Trophoblast cell (in vitro differentiated cells and primary cell): ENCODE measurements around the gene TFIP11. TPM values are rescaled to one million over a fixed set of nuclear protein-coding genes. Genes with fewer than 3 reads are reported as not detected.

ENCODE experiments used
- DNase-seq, 2 donors: peaks; one replicate each; pipeline ENCODE4 v3.0.0-alpha.2; 2016
- H2AFZ ChIP-seq: 2 replicates; pipeline ENCODE4 v1.6.1; 2013; ENCODE audit warnings: low read length, moderate library complexity, mild to moderate bottlenecking; ENCODE audit not compliant: insufficient read depth, poor library complexity
- H2AK5ac ChIP-seq: 2 replicates; pipeline ENCODE4 v1.6.1; 2013; ENCODE audit warnings: mild to moderate bottlenecking, low read length
- H2BK120ac ChIP-seq: 2 replicates; pipeline ENCODE4 v1.6.1; 2013; ENCODE audit warnings: low read length, mild to moderate bottlenecking, moderate library complexity; ENCODE audit not compliant: insufficient read depth, poor library complexity
- H2BK12ac ChIP-seq: 2 replicates; pipeline ENCODE4 v1.6.1; 2013; ENCODE audit warnings: mild to moderate bottlenecking, low read length, moderate library complexity
- H2BK5ac ChIP-seq: 2 replicates; pipeline ENCODE4 v1.6.1; 2013; ENCODE audit warnings: low read length, low read depth, moderate library complexity, mild to moderate bottlenecking; ENCODE audit not compliant: poor library complexity
- H3K14ac ChIP-seq: 2 replicates; pipeline ENCODE4 v1.6.1; 2013; ENCODE audit warnings: mild to moderate bottlenecking, low read length
- H3K18ac ChIP-seq: 2 replicates; pipeline ENCODE4 v1.6.1; 2013; ENCODE audit warnings: mild to moderate bottlenecking, low read length
- H3K23ac ChIP-seq: 2 replicates; pipeline ENCODE4 v1.6.1; 2013; ENCODE audit warnings: low read length
- H3K27ac ChIP-seq: 2 replicates; pipeline ENCODE4 v1.5.1; 2013; ENCODE audit warnings: low read depth, mild to moderate bottlenecking, inconsistent platforms, low read length, moderate library complexity
- H3K27me3 ChIP-seq: 2 replicates; pipeline ENCODE4 v1.6.1; 2013; ENCODE audit warnings: inconsistent platforms, mild to moderate bottlenecking, low read length, moderate library complexity; ENCODE audit not compliant: insufficient read depth
- H3K36me3 ChIP-seq, 2 experiments: 1 replicate in 1 of 2; 2 replicates in 1 of 2; pipeline ENCODE4 v1.6.1; 2013; ENCODE audit warnings: low read length in 2 of 2, mild to moderate bottlenecking in 2 of 2, moderate library complexity in 1 of 2; ENCODE audit not compliant: insufficient read depth in 2 of 2, control insufficient read depth in 1 of 2
- H3K4ac ChIP-seq: 2 replicates; pipeline ENCODE4 v1.6.1; 2013; ENCODE audit warnings: low read depth, mild to moderate bottlenecking, low read length, moderate library complexity
- H3K4me1 ChIP-seq, 2 experiments: 1 replicate in 1 of 2; 2 replicates in 1 of 2; pipeline ENCODE4 v1.6.1; 2013; ENCODE audit warnings: low read length in 2 of 2, mild to moderate bottlenecking in 2 of 2, moderate library complexity in 1 of 2; ENCODE audit not compliant: insufficient read depth in 2 of 2, control insufficient read depth in 1 of 2
- H3K4me2 ChIP-seq: 2 replicates; pipeline ENCODE4 v1.6.1; 2013; ENCODE audit warnings: inconsistent platforms, mild to moderate bottlenecking, low read length, moderate library complexity
- H3K4me3 ChIP-seq: 2 replicates; pipeline ENCODE4 v1.5.1; 2013; ENCODE audit warnings: mild to moderate bottlenecking, low read depth, low read length, inconsistent platforms
- H3K79me1 ChIP-seq: one replicate; pipeline ENCODE4 v1.6.1; 2013; ENCODE audit warnings: low read length
- H3K79me2 ChIP-seq: 2 replicates; pipeline ENCODE4 v1.6.1; 2013; ENCODE audit warnings: low read length, mild to moderate bottlenecking; ENCODE audit not compliant: control insufficient read depth, insufficient read depth, poor library complexity
- H3K9ac ChIP-seq: 2 replicates; pipeline ENCODE4 v1.6.1; 2013; ENCODE audit warnings: mild to moderate bottlenecking, low read length
- H3K9me3 ChIP-seq: 2 replicates; pipeline ENCODE4 v1.6.1; 2013; ENCODE audit warnings: low read depth, mild to moderate bottlenecking, control low read depth, inconsistent platforms, low read length; ENCODE audit not compliant: insufficient read depth
- H4K12ac ChIP-seq: 2 replicates; pipeline ENCODE4 v1.6.1; 2013; ENCODE audit warnings: low read depth, mild to moderate bottlenecking, low read length, moderate library complexity
- H4K8ac ChIP-seq: 2 replicates; pipeline ENCODE4 v1.6.1; 2013; ENCODE audit warnings: low read depth, mild to moderate bottlenecking, low read length, moderate library complexity
- H4K91ac ChIP-seq: one replicate; pipeline ENCODE4 v1.6.1; 2013; ENCODE audit warnings: low read depth, mild to moderate bottlenecking, low read length, moderate library complexity
- WGBS: extraction: QIAGEN DNeasy Blood & Tissue Kit; methylation state at CpG from one replicate; pipeline ENCODE4 v1.1.7; 2013; ENCODE audit warnings: missing lambda C conversion rate; ENCODE audit not compliant: insufficient read length, insufficient coverage; ENCODE audit errors: extremely low coverage; 5-methylcytosine and 5-hydroxymethylcytosine counted together
- polyA plus RNA-seq: library from polyadenylated mRNA; stranded (reverse); fragments of 200-250 nt; gene quantifications from 2 replicates; pipeline ENCODE4 v1.2.3, GENCODE V29; 2013

Gene TFIP11
- polyA plus RNA-seq: 27.7 and 27.8 TPM in 2 replicates

- Histone ChIP-seq H3K4me3 (peak within 1 kb of the TSS; percentile 96), H3K18ac (peak within 1 kb of the TSS; percentile 52), H3K4me1 (peaks cover 5 to 8% of the 10 kb centered on the region in 2 experiments), H2BK12ac (no peak within 1 kb of the TSS), H2AFZ (peak within 1 kb of the TSS; percentile 27), H3K27me3 (no peaks in the 10 kb centered on the region), H3K36me3 (peaks cover 16 to 17% of the 10 kb centered on the region in 2 experiments), H3K4me2 (peak within 1 kb of the TSS; percentile 86), H4K8ac (peak within 1 kb of the TSS; percentile 73), H3K79me1 (peaks cover 3% of the 10 kb centered on the region), H3K9me3 (peaks cover 5% of the 10 kb centered on the region), H2BK5ac (no peak within 1 kb of the TSS), H2BK120ac (no peak within 1 kb of the TSS), H3K79me2 (peaks cover 3% of the 10 kb centered on the region), H3K23ac (no peak within 1 kb of the TSS), H2AK5ac (no peak within 1 kb of the TSS), H3K27ac (no peak within 1 kb of the TSS), H3K14ac (peak within 1 kb of the TSS; percentile 69), H3K9ac (peak within 1 kb of the TSS; percentile 98), H4K12ac (peak within 1 kb of the TSS; percentile 84), H4K91ac (peak within 1 kb of the TSS; percentile 47), H3K4ac (peak within 1 kb of the TSS; percentile 22)
- peak; percentile 95 to 97 for DNase-seq
- no CpG with 5 or more reads among the region's 40 CpGs for WGBS
Measured at GRCh38 chr22:26512149-26512793, at the start of gene TFIP11. Gene TFIP11 (minus strand): TSS chr22:26512473. CDS start chr22:26510272, 2,201 bp downstream.

GRCh38 chr22:26561756-26562417 lies 49.6 kb upstream of the TFIP11 start:
- no peaks in the 10 kb centered on the region for H3K27me3 ChIP-seq
- peaks cover 4% of the 10 kb centered on the region for H3K9me3 ChIP-seq
- H3K4ac ChIP-seq: no peak overlapping the region
- H3K79me1 ChIP-seq: peaks cover 3% of the 10 kb centered on the region
- no peak overlapping the region for H3K4me3 ChIP-seq
- H3K36me3 ChIP-seq: peaks cover 3 to 8% of the 10 kb centered on the region in 2 experiments
- H3K9ac ChIP-seq: no peak overlapping the region
- peak overlapping the region; percentile 37 for H3K18ac ChIP-seq
- H4K91ac ChIP-seq: no peak overlapping the region
- H2AFZ ChIP-seq: no peak overlapping the region
- peaks cover 6 to 7% of the 10 kb centered on the region in 2 experiments for H3K4me1 ChIP-seq
- no peak overlapping the region for H3K14ac ChIP-seq
- no peak overlapping the region for H2BK120ac ChIP-seq
- H3K27ac ChIP-seq: no peak overlapping the region
- H2AK5ac ChIP-seq: no peak overlapping the region
- WGBS: no CpG with 5 or more reads among the region's 9 CpGs
- no peak overlapping the region for H3K4me2 ChIP-seq
- no peak overlapping the region for H4K8ac ChIP-seq
- H2BK5ac ChIP-seq: no peak overlapping the region
- H3K79me2 ChIP-seq: no peaks in the 10 kb centered on the region
- no peak overlapping the region for H4K12ac ChIP-seq
- no peak overlapping the region for H3K23ac ChIP-seq
- H2BK12ac ChIP-seq: no peak overlapping the region
- DNase-seq: no peak

- H3K9me3 ChIP-seq: peaks cover 5% of the 10 kb centered on the region
- no peaks in the 10 kb centered on the region for H3K79me2 ChIP-seq
- no peak overlapping the region for H2BK5ac ChIP-seq
- H3K18ac ChIP-seq: no peak overlapping the region
- H3K23ac ChIP-seq: no peak overlapping the region
- H2AK5ac ChIP-seq: no peak overlapping the region
- H3K36me3 ChIP-seq: peaks cover 3 to 6% of the 10 kb centered on the region in 2 experiments
- H3K9ac ChIP-seq: no peak overlapping the region
- H4K8ac ChIP-seq: no peak overlapping the region
- H3K4me1 ChIP-seq: peaks cover 4 to 6% of the 10 kb centered on the region in 2 experiments
- H3K4me2 ChIP-seq: no peak overlapping the region
- H4K12ac ChIP-seq: no peak overlapping the region
- H2BK12ac ChIP-seq: no peak overlapping the region
- H2BK120ac ChIP-seq: no peak overlapping the region
- H3K4ac ChIP-seq: no peak overlapping the region
- H3K27ac ChIP-seq: no peak overlapping the region
- WGBS: no CpG with 5 or more reads among the region's 13 CpGs
- no peak overlapping the region for H4K91ac ChIP-seq
- H2AFZ ChIP-seq: no peak overlapping the region
- no peaks in the 10 kb centered on the region for H3K27me3 ChIP-seq
- no peak for DNase-seq
- no peak overlapping the region for H3K14ac ChIP-seq
- no peaks in the 10 kb centered on the region for H3K79me1 ChIP-seq
- H3K4me3 ChIP-seq: no peak overlapping the region
Measured at GRCh38 chr22:26559961-26560575, 47.8 kb upstream of the TFIP11 start.

DNA sequence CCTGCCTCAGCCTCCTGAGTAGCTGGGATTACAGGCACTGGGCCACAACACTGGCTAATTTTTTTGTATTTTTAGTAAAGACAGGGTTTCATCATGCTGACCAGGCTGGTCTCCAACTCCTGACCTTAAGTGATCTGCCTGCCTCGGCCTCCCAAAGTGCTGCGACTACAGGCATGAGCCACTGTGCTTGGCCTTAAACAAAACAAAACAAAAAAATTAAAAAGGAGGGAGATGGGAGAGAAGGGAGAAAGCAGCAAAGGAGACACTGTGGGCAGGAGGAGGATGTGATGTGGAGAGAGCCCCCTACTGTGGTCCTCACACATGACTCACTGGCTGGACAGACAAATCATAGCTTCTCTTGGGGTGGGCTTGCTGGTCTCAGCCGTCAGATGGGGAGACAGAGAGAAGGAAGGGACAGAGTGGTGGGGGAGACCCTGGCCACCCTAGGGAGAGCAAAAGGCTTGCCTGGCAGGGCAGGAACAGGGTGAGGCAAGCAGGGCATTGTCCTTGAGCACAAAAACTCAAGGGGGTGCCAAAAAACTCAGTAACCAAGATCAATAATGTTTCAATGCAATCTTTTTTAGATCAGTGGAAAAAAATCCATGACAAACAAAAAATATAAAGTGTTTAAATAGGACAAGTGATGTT lies 46.1 kb upstream of the TFIP11 start:
- no peak overlapping the region for H3K9ac ChIP-seq
- no peak overlapping the region for H3K14ac ChIP-seq
- H3K4me2 ChIP-seq: no peak overlapping the region
- no peaks in the 10 kb centered on the region for H3K36me3 ChIP-seq
- peaks cover 5% of the 10 kb centered on the region for H3K9me3 ChIP-seq
- H3K27me3 ChIP-seq: no peaks in the 10 kb centered on the region
- no peak overlapping the region for H4K12ac ChIP-seq
- no peak overlapping the region for H2AK5ac ChIP-seq
- H3K4ac ChIP-seq: no peak overlapping the region
- H3K4me3 ChIP-seq: no peak overlapping the region
- peak overlapping the region; percentile 87 for H3K23ac ChIP-seq
- H4K91ac ChIP-seq: no peak overlapping the region
- no peak overlapping the region for H3K27ac ChIP-seq
- no peak for DNase-seq
- no peak overlapping the region for H3K18ac ChIP-seq
- H3K79me1 ChIP-seq: no peaks in the 10 kb centered on the region
- H2BK5ac ChIP-seq: no peak overlapping the region
- H2BK12ac ChIP-seq: no peak overlapping the region
- no peaks in the 10 kb centered on the region for H3K79me2 ChIP-seq
- no peaks in the 10 kb centered on the region for H3K4me1 ChIP-seq
- no peak overlapping the region for H2BK120ac ChIP-seq
- no CpG with 5 or more reads among the region's 3 CpGs for WGBS
- H4K8ac ChIP-seq: no peak overlapping the region
- H2AFZ ChIP-seq: no peak overlapping the region
